Activated CD4-positive, alpha-beta T cell treated with anti-CD3 and anti-CD28 coated beads, Interleukin-2, amount 10 ng/mL, durations not matched to agents 24 days and 14 days (primary cell): ENCODE results near the gene INHBA. TPM values are rescaled to one million over a fixed set of nuclear protein-coding genes. Genes with fewer than 3 reads are reported as not detected.
A peak's percentile ranks its signal among the peaks of the same experiment; 100 is the strongest.

Experiments
- DNase-seq: peaks from one replicate; pipeline ENCODE4 v3.0.0; 2022
- H3K27ac Mint-ChIP-seq: one replicate; pipeline ENCODE4 v1.8.0; 2022; ENCODE audit warnings: mild to moderate bottlenecking, mixed read lengths
- H3K27me3 Mint-ChIP-seq: one replicate; pipeline ENCODE4 v1.8.0; 2022; ENCODE audit warnings: mixed read lengths
- H3K36me3 Mint-ChIP-seq: one replicate; pipeline ENCODE4 v1.8.0; 2022; ENCODE audit warnings: low read depth, mild to moderate bottlenecking, mixed read lengths
- H3K4me1 Mint-ChIP-seq: one replicate; pipeline ENCODE4 v1.8.0; 2021; ENCODE audit warnings: mixed read lengths
- H3K4me3 Mint-ChIP-seq: one replicate; pipeline ENCODE4 v1.8.0; 2022; ENCODE audit warnings: mild to moderate bottlenecking, moderate library complexity, mixed read lengths
- H3K9me3 Mint-ChIP-seq: one replicate; pipeline ENCODE4 v1.8.0; 2021; ENCODE audit warnings: mixed read lengths
- intact Hi-C: fragments of 100-400 bp; cut with micrococcal nuclease; formaldehyde crosslinking; loops from one replicate; pipeline ENCODE4 v1.15.1; 2023
- total RNA-seq: library from RNA; stranded (reverse); gene quantifications from 2 replicates; pipeline ENCODE4 v1.2.3, GENCODE V29; 2022

Gene INHBA
- total RNA-seq, 1 donor from 2014 or later = 1.9 TPM

GRCh38 chr7:41705109-41705901, 2.4 kb upstream of the INHBA start:
- H3K27me3 Mint-ChIP-seq = peaks cover 58% of the 10 kb centered on the region
- intact Hi-C loops = loop anchor here (10.0 kb wide), 2 partner anchors 179 to 1471 kb away; no protein-coding TSS in a partner anchor
- peak; percentile 88 for DNase-seq
- H3K27ac Mint-ChIP-seq = no peak overlapping the region
- peak overlapping the region; percentile 84 for H3K4me3 Mint-ChIP-seq
- no peaks in the 10 kb centered on the region for H3K36me3 Mint-ChIP-seq
- H3K4me1 Mint-ChIP-seq = peaks cover 15% of the 10 kb centered on the region
- peaks cover 4% of the 10 kb centered on the region for H3K9me3 Mint-ChIP-seq

DNA sequence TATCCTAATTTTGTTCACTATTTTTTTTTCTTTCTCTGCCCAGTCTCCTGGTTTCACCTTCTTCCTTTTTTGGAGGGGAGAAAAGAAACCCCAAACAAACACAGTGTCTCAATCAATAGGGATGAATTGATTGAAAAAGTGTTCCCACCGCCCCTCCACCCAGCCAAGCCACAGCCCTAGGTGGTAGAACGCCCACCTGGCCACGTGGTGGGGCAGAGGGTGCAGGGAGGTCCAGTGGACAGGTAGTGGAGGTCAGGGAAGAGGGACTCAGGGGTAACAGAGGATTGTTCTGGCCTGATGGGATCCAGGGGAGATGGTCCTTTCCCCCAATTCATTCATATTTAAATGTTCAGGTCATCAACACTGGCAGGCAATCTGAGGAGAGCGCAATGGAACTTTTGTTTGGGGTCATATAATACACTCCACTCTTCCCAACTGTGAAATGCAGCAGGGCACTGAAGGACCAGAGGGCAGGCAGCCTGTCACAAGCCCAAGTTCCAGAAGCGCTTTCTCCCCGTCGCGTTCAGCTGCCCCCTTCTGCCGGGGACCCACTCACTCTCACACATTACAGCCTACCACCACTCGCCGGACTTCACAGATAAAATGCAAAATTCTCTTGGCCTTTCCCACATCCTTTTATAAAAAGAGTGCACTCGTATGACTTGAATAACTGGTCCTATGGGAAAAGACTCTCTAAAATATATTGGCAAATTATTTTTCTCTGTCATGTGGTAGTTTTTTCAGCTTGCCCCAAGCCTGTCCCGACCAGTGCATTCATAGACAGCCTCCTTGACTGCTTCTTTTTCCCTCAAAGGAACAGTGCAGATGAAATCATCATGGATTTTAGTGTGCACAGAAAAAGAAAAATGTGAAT, 1.6 kb downstream of the INHBA start:
- intact Hi-C loops = loop anchor here (10.0 kb wide), 2 partner anchors 183 to 1467 kb away; no protein-coding TSS in a partner anchor
- peaks cover 18% of the 10 kb centered on the region for H3K4me1 Mint-ChIP-seq
- H3K36me3 Mint-ChIP-seq = no peaks in the 10 kb centered on the region
- no peaks in the 10 kb centered on the region for H3K9me3 Mint-ChIP-seq
- no peak overlapping the region for H3K27ac Mint-ChIP-seq
- DNase-seq = no peak
- H3K4me3 Mint-ChIP-seq = no peak overlapping the region
- peaks cover 65% of the 10 kb centered on the region for H3K27me3 Mint-ChIP-seq

DNA sequence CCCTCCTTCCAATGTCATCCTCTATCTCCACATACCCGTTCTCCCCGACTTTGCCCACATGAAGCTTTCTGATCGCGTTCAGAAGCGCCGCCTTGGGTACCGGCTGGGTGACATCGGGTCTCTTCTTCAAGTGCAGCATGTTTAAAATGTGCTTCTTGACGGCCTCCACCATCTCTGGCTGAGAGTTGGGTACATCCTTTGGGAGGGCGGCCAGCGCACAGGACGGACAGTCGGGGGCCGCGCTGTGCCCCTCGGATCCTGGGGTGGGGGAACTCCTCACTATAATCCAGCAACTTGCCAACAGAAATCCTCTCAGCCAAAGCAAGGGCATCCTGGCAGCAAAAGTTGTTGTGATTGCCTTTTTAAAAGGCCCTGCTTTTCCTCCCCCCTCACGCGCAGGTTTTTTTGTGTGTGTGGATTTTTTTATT, 2.8 kb downstream of the INHBA start:
- Mint-ChIP-seq H3K36me3 (no peaks in the 10 kb centered on the region), H3K27ac (no peak overlapping the region), H3K9me3 (no peaks in the 10 kb centered on the region), H3K27me3 (peaks cover 57% of the 10 kb centered on the region), H3K4me3 (peak overlapping the region; percentile 55), H3K4me1 (peaks cover 11% of the 10 kb centered on the region)
- no peak for DNase-seq
- intact Hi-C loops = loop anchor here (10.0 kb wide), 2 partner anchors 185 to 1465 kb away; no protein-coding TSS in a partner anchor

DNA sequence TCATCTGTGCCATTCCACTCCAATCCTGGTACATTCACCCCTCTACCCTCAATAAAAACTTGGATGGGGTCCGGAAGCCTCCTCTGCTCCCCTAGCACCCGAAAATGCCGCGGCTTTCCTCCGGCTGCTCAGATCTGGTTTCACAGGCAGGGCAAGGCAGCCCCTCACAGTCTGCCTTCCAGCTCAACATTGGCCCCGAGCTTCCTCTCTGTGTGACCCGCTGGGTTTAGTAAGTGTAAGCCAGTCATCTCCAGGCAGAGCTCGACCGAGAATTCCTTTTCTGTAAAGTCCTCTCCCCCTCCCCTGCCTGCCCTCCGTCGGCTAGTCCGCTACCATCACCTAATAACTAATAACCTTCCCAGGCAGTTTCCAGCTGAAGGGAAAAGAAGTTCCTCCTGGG, 3.4 kb downstream of the INHBA start:
- Mint-ChIP-seq H3K9me3 (no peaks in the 10 kb centered on the region), H3K36me3 (no peaks in the 10 kb centered on the region), H3K4me1 (peaks cover 9% of the 10 kb centered on the region), H3K4me3 (peak overlapping the region; percentile 52), H3K27ac (no peak overlapping the region), H3K27me3 (peaks cover 56% of the 10 kb centered on the region)
- intact Hi-C loops = loop anchor here (5.0 kb wide), 1 partner anchor 1192 kb away; no protein-coding TSS in a partner anchor
- DNase-seq = no peak

GRCh38 chr7:41698726-41699125, 4.2 kb downstream of the INHBA start:
- no peak overlapping the region for H3K27ac Mint-ChIP-seq
- DNase-seq = no peak
- H3K9me3 Mint-ChIP-seq = no peaks in the 10 kb centered on the region
- H3K36me3 Mint-ChIP-seq = no peaks in the 10 kb centered on the region
- H3K4me3 Mint-ChIP-seq = no peak overlapping the region
- H3K4me1 Mint-ChIP-seq = peaks cover 4% of the 10 kb centered on the region
- intact Hi-C loops = loop anchor here (5.0 kb wide), 1 partner anchor 1191 kb away; no protein-coding TSS in a partner anchor
- H3K27me3 Mint-ChIP-seq = peaks cover 52% of the 10 kb centered on the region

- Mint-ChIP-seq H3K27me3 (peaks cover 49% of the 10 kb centered on the region), H3K4me1 (peaks cover 4% of the 10 kb centered on the region), H3K36me3 (no peaks in the 10 kb centered on the region), H3K27ac (no peak overlapping the region), H3K9me3 (no peaks in the 10 kb centered on the region), H3K4me3 (no peak overlapping the region)
- DNase-seq = no peak
- intact Hi-C loops = loop anchor here (5.0 kb wide), 1 partner anchor 1191 kb away; no protein-coding TSS in a partner anchor
Measured at GRCh38 chr7:41698114-41698513, 4.8 kb downstream of the INHBA start.

DNA sequence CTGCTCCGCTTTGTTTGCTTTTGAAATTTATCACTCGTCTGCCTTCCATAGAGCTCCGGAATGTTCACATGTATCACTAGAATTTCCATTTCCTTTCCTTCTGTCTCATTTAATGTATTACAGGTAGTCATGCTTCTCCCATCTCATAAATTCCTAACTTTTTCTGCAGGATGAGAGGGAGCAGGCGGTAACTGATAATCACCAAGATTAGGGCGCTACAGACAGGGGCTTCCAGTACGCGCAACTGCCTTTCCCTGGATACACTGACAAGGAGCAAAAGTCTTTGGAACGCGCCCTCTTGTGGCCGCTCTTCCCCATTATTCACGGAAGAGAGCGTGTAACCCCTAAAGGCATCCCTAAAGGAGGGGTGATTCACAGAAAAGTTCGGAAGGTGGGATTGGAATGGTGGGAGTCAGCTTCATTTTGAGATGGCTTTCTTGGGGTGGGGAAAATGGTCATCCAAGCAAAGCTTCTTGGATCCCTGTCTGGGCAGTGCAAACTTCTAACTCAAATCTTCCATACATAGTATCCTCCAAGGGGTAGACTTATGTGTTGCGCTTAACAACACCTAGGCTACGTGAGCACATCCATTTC, 6.5 kb downstream of the INHBA start:
- H3K4me3 Mint-ChIP-seq = no peak overlapping the region
- H3K9me3 Mint-ChIP-seq = no peaks in the 10 kb centered on the region
- DNase-seq = peak; percentile 71
- H3K27ac Mint-ChIP-seq = no peak overlapping the region
- H3K36me3 Mint-ChIP-seq = no peaks in the 10 kb centered on the region
- intact Hi-C loops = loop anchor here (5.0 kb wide), 1 partner anchor 1189 kb away; no protein-coding TSS in a partner anchor
- peaks cover 4% of the 10 kb centered on the region for H3K4me1 Mint-ChIP-seq
- H3K27me3 Mint-ChIP-seq = peaks cover 34% of the 10 kb centered on the region

DNA sequence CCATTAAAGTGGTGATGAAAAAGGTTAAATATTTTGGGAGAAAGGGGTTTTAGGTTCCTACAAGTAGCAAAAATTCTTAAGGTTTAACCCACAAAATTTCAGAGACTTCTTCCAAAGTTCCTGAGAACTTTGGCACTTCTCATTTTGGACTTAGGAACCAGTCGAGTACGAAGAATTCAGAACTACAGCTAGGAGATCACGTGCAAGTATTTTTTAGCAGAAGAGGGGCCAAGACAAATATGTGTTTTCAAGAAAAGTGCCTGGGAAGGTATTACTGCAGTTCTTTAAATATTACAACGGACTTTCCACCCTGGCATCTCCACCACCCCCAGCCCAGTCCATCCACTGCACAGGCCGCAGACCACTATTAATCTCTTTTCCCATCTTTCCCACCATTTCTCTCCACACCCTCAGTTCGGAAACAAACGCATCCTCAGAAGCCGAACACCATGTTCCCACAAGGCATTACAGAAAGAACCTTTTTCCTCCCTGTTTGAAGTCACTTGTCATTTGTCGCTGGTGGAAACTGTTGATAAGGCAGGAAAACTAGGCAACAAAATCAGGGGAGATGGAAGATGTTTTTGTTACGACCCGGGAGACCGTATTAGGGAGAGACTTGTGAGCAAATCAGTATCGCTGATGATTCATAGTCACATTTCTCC, 7.1 kb downstream of the INHBA start:
- DNase-seq = no peak
- no peaks in the 10 kb centered on the region for H3K9me3 Mint-ChIP-seq
- H3K27me3 Mint-ChIP-seq = peaks cover 28% of the 10 kb centered on the region
- H3K36me3 Mint-ChIP-seq = no peaks in the 10 kb centered on the region
- H3K4me1 Mint-ChIP-seq = peaks cover 4% of the 10 kb centered on the region
- H3K27ac Mint-ChIP-seq = no peak overlapping the region
- H3K4me3 Mint-ChIP-seq = no peak overlapping the region
- intact Hi-C loops = loop anchor here (5.0 kb wide), 1 partner anchor 1188 kb away; no protein-coding TSS in a partner anchor

GRCh38 chr7:41694495-41694894, 8.4 kb downstream of the INHBA start:
- no peaks in the 10 kb centered on the region for H3K4me1 Mint-ChIP-seq
- intact Hi-C loops = no loop called here
- no peaks in the 10 kb centered on the region for H3K36me3 Mint-ChIP-seq
- no peaks in the 10 kb centered on the region for H3K9me3 Mint-ChIP-seq
- no peak for DNase-seq
- H3K27ac Mint-ChIP-seq = no peak overlapping the region
- H3K4me3 Mint-ChIP-seq = no peak overlapping the region
- peaks cover 16% of the 10 kb centered on the region for H3K27me3 Mint-ChIP-seq

DNA sequence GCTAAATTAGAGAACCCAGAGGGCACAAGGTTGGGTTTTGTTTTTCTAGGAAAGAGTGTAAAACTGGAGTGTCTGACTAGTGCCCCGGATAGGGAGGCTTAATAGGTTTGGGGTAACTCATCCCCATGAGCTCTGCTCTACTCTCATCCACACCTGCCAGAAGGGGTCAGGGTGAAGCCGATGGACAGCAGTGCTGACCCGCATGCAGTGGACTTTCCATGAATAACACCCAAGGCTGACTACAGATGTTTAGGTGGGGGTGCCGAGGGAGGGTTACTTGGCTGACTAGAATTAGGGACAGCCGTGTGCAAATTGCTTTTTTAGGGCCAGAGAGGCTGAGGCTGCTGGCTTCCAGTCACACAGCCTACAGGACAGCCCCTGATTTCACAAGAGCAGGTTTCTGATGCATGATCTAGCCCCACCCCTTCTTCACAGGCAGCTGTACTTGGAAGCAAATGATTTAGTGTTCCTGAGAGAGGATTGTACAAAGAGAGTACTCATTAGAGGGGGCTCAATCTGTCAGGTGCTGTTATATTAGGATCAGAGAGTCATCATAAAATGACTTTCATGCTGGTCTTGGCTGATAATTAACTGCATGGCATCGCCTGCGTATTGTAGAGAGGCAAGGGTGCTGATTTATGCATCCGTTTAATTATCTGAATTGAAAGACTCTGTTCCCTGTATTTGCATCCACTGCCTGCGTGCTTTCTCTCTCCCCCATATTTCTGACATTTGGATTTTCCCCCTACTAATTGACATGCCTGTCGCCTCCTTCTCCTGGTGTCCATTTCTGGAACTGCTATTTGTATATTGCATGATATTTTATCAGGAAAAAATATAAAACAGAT, 9.5 kb downstream of the INHBA start:
- Mint-ChIP-seq H3K27me3 (peaks cover 8% of the 10 kb centered on the region), H3K4me1 (no peaks in the 10 kb centered on the region), H3K4me3 (no peak overlapping the region), H3K36me3 (no peaks in the 10 kb centered on the region), H3K27ac (no peak overlapping the region), H3K9me3 (no peaks in the 10 kb centered on the region)
- intact Hi-C loops = no loop called here
- DNase-seq = no peak

DNA sequence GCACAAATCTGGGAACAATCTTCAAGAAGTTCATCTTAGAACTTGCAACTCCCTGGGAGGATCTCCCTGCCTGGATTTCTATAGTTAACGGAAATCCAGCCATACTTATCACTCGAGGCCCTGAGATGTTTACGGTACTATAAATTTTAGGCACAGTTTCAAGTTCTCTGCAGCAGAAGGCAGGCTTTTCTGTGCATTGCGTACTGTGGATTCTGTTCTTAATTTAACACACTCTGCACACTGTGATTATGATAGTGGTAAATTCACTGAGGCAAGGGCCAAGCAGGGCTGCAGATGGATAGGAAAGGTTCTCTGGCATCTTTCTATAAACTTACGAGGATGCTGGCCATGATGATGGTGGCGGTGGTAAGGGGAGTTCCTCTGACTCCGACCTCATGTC, 10.6 kb downstream of the INHBA start:
- H3K36me3 Mint-ChIP-seq = no peaks in the 10 kb centered on the region
- H3K4me1 Mint-ChIP-seq = no peaks in the 10 kb centered on the region
- no peak for DNase-seq
- no peaks in the 10 kb centered on the region for H3K9me3 Mint-ChIP-seq
- peaks cover 2% of the 10 kb centered on the region for H3K27me3 Mint-ChIP-seq
- H3K4me3 Mint-ChIP-seq = no peak overlapping the region
- intact Hi-C loops = no loop called here
- H3K27ac Mint-ChIP-seq = no peak overlapping the region

- Mint-ChIP-seq H3K27me3 (peaks cover 2% of the 10 kb centered on the region), H3K9me3 (no peaks in the 10 kb centered on the region), H3K27ac (no peak overlapping the region), H3K36me3 (no peaks in the 10 kb centered on the region), H3K4me3 (no peak overlapping the region), H3K4me1 (no peaks in the 10 kb centered on the region)
- intact Hi-C loops = no loop called here
- no peak for DNase-seq
Measured at GRCh38 chr7:41691286-41692190, 11.4 kb downstream of the INHBA start.
